Mucosa of descending colon (tissue), 3 donors: ENCODE results near the gene UBXN2A. TPM values are rescaled to one million over a fixed set of nuclear protein-coding genes. Genes with fewer than 3 reads are reported as not detected.

ENCODE experiments used
- ATAC-seq: fragments of 200-7000 bp; cut with Tn5 transposase; one replicate; pipeline ENCODE4 v1.9.1; 2020; ENCODE audit warnings: mild to moderate bottlenecking, moderate library complexity
- DNase-seq, 3 donors: peaks; one replicate each; pipeline ENCODE4 v3.0.0-alpha.2; 2020
- H3K36me3 ChIP-seq: fragments of 200-600 bp; one replicate; pipeline ENCODE4 v1.8.0; 2021; ENCODE audit warnings: low read depth, mild to moderate bottlenecking
- H3K4me1 ChIP-seq: fragments of 200-600 bp; one replicate; pipeline ENCODE4 v1.8.0; 2021; ENCODE audit warnings: low read depth, mild to moderate bottlenecking
- H3K4me3 ChIP-seq: fragments of 200-600 bp; one replicate; pipeline ENCODE4 v1.8.0; 2021; ENCODE audit warnings: mild to moderate bottlenecking
- H3K9me3 ChIP-seq: fragments of 200-600 bp; one replicate; pipeline ENCODE4 v1.8.0; 2021; ENCODE audit warnings: mild to moderate bottlenecking
- CTCF ChIP-seq: fragments of 200-600 bp; IDR thresholded peaks from one replicate; pipeline ENCODE4 v1.8.0; 2022; ENCODE audit warnings: antibody characterized with exemption, mild to moderate bottlenecking
- intact Hi-C, 2 donors: fragments of 100-400 bp; cut with DNase I in 1 of 2; cut with micrococcal nuclease in 1 of 2; formaldehyde crosslinking; loops; one replicate each; pipeline versions ENCODE4 v1.11.0 to v1.11.1; 2022; cut with DNase I, micrococcal nuclease
- total RNA-seq, 3 donors: library from RNA; stranded (reverse); fragmentation: NEBNext Ultra II Directional in 2 of 3; extraction: Animal tissue kit (Norgen Biotek cat#: 25700) in 2 of 3; gene quantifications; one replicate each; pipeline versions ENCODE4 v1.2.1 to v1.2.4, GENCODE V29; 2021 to 2023
- donor health status: DM: no; HTN: no; CAD: no; lungs with moderate emphysema.
- donor health status: DM: no; HTN: no; CAD: no.
- donor health status: DM: no; HTN: yes; CAD: no.

UBXN2A gene
- total RNA-seq, 3 donors from 2014 or later = 12.9 to 23.9 (median 13.1) TPM

GRCh38 chr2:23916727-23917405 lies 23.4 kb upstream of the UBXN2A start:
- no peak for TF ChIP-seq CTCF
- H3K4me1 ChIP-seq = peaks cover 14% of the 10 kb centered on the region
- DNase-seq (no peak), ATAC-seq (no peak)
- intact Hi-C loops = no loop called here
- no peak overlapping the region for H3K4me3 ChIP-seq
- H3K36me3 ChIP-seq = no peaks in the 10 kb centered on the region
- H3K9me3 ChIP-seq = no peaks in the 10 kb centered on the region

GRCh38 chr2:23918837-23919489 lies 21.3 kb upstream of the UBXN2A start:
- Histone ChIP-seq H3K4me3 (no peak overlapping the region), H3K36me3 (no peaks in the 10 kb centered on the region), H3K4me1 (peaks cover 14% of the 10 kb centered on the region), H3K9me3 (no peaks in the 10 kb centered on the region)
- intact Hi-C loops = no loop called here
- DNase-seq (no peak), ATAC-seq (no peak)
- TF ChIP-seq CTCF = no peak

- peaks cover 33% of the 10 kb centered on the region for H3K4me1 ChIP-seq
- H3K36me3 ChIP-seq = no peaks in the 10 kb centered on the region
- intact Hi-C loops = loop anchor here (5.0 kb wide), 2 partner anchors 148 to 153 kb away; partner anchors contain the start of gene SF3B6 (in 1 of the 2)
- DNase-seq (no peak), ATAC-seq (no peak)
- no peaks in the 10 kb centered on the region for H3K9me3 ChIP-seq
- TF ChIP-seq CTCF = no peak
- H3K4me3 ChIP-seq = no peak overlapping the region
Measured at GRCh38 chr2:23924589-23925359, 15.5 kb upstream of the UBXN2A start.

GRCh38 chr2:23925702-23926289 lies 14.5 kb upstream of the UBXN2A start:
- H3K36me3 ChIP-seq = no peaks in the 10 kb centered on the region
- no peak for TF ChIP-seq CTCF
- peaks cover 33% of the 10 kb centered on the region for H3K4me1 ChIP-seq
- DNase-seq (peak; percentile 59 to 72 (median 70)), ATAC-seq (peak; percentile 56)
- H3K4me3 ChIP-seq = peak overlapping the region; percentile 85
- H3K9me3 ChIP-seq = no peaks in the 10 kb centered on the region
- intact Hi-C loops = loop anchor here (5.0 kb wide), 2 partner anchors 147 to 152 kb away; partner anchors contain the start of gene SF3B6 (in 1 of the 2)

- Histone ChIP-seq H3K9me3 (no peaks in the 10 kb centered on the region), H3K4me3 (peak overlapping the region; percentile 85), H3K36me3 (no peaks in the 10 kb centered on the region), H3K4me1 (peaks cover 31% of the 10 kb centered on the region)
- no peak for TF ChIP-seq CTCF
- peak in 1 of 3 donors; percentile 71 for DNase-seq
- ATAC-seq = peak; percentile 52
- intact Hi-C loops = loop anchor here (5.0 kb wide), 2 partner anchors 146 to 151 kb away; partner anchors contain the start of gene SF3B6 (in 1 of the 2)
Measured at GRCh38 chr2:23926290-23926749, 13.9 kb upstream of the UBXN2A start.
